IPS-15b (cell line): ENCODE data around the gene SMYD4.

Experiments
- H3K27me3 ChIP-seq: one replicate; pipeline ENCODE4 v1.6.1; 2013; ENCODE audit warnings: low read length; ENCODE audit not compliant: control insufficient read depth, insufficient read depth
- H3K36me3 ChIP-seq: one replicate; pipeline ENCODE4 v1.6.1; 2013; ENCODE audit warnings: low read length; ENCODE audit not compliant: control insufficient read depth, insufficient read depth
- H3K4me1 ChIP-seq: one replicate; pipeline ENCODE4 v1.6.1; 2013; ENCODE audit warnings: mild to moderate bottlenecking, low read length; ENCODE audit not compliant: control insufficient read depth, insufficient read depth
- H3K4me3 ChIP-seq: one replicate; pipeline ENCODE4 v1.5.1; 2013; ENCODE audit warnings: low read depth, low read length
- H3K9ac ChIP-seq: one replicate; pipeline ENCODE4 v1.6.1; 2013; ENCODE audit warnings: low read depth, mild to moderate bottlenecking, low read length
- H3K9me3 ChIP-seq: one replicate; pipeline ENCODE4 v1.6.1; 2013; ENCODE audit warnings: mild to moderate bottlenecking, low read length; ENCODE audit not compliant: control insufficient read depth, insufficient read depth

Gene SMYD4

DNA sequence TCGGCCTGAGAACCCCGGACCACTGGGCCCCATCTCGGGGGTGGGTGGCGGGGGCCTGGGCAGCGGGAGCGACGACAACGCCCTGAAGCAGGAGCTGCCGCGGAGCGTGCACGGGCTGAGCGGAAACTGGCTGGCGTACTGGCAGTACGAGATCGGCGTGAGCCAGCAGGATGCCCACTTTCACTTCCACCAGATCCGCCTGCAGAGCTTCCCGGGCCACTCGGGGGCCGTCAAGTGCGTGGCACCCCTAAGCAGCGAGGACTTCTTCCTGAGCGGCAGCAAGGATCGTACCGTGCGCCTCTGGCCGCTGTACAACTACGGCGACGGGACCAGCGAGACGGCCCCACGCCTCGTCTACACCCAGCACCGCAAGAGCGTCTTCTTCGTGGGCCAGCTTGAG is 95.9 kb downstream of the SMYD4 start:
- Histone ChIP-seq H3K36me3 (peaks cover 3% of the 10 kb centered on the region), H3K9ac (no peak overlapping the region), H3K4me1 (peaks cover 3% of the 10 kb centered on the region), H3K4me3 (no peak overlapping the region), H3K9me3 (no peaks in the 10 kb centered on the region), H3K27me3 (no peaks in the 10 kb centered on the region)

GRCh38 chr17:1732833-1733321 is 96.8 kb downstream of the SMYD4 start:
- Histone ChIP-seq H3K36me3 (peaks cover 8% of the 10 kb centered on the region), H3K27me3 (no peaks in the 10 kb centered on the region), H3K4me3 (no peak overlapping the region), H3K9me3 (no peaks in the 10 kb centered on the region), H3K9ac (no peak overlapping the region), H3K4me1 (peaks cover 3% of the 10 kb centered on the region)

GRCh38 chr17:1732241-1732832 is 97.4 kb downstream of the SMYD4 start:
- Histone ChIP-seq H3K36me3 (peaks cover 8% of the 10 kb centered on the region), H3K27me3 (no peaks in the 10 kb centered on the region), H3K4me1 (peaks cover 3% of the 10 kb centered on the region), H3K9me3 (no peaks in the 10 kb centered on the region), H3K9ac (no peak overlapping the region), H3K4me3 (no peak overlapping the region)

DNA sequence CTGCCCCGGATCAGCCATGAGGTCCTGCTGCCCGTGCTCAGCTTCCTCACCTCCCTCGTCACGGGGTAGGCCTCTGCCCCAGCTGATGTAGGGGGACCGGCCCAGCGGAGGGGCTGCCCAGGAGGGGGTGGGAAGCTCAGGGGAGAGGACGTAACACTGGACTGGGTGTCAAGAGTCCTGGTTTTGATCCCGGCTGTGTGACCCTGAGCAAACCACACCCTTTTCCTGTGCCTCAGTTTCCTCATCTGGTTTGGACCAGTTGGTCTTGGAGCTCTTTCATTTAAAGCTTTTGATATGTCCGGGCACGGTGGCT is 98.6 kb downstream of the SMYD4 start:
- no peaks in the 10 kb centered on the region for H3K9me3 ChIP-seq
- H3K9ac ChIP-seq: no peak overlapping the region
- H3K4me1 ChIP-seq: no peaks in the 10 kb centered on the region
- H3K27me3 ChIP-seq: no peaks in the 10 kb centered on the region
- H3K36me3 ChIP-seq: peaks cover 5% of the 10 kb centered on the region
- H3K4me3 ChIP-seq: no peak overlapping the region

DNA sequence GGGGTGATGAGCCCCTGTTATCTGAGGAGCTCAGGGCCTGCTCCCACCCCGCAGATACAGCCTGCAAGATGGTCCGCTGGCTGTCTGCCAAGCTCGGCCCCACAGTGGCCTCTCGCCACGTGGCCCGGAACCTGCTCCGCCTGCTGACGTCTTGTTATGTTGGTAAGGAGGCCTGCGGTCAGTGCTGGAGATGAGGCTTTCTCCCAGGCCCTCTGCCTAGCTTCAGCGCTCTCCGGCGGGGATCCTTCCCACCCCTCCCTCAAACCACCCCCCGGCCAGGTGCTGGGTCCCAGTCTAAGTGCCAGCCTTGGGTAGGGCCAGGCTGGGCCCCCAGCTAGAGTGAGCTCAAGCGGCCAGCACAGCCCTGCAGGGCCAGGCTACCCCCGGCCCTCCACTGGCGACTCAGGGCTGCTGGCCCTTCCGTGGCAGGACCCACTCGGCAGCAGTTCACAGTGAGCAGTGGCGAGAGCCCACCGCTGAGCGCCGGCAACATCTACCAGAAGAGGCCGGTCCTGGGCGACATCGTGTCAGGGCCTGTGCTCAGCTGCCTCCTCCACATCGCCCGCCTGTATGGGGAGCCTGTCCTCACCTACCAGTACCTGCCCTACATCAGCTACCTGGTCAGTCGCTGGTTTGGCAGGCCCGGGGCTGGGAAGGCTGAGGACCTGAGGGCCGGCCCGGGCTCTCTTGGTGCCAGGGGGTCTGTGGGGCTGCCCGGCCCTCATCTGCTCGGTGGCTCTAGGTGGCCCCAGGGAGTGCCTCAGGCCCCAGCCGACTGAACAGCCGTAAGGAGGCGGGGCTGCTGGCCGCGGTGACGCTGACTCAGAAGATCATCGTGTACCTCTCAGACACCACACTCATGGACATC is 99.1 kb downstream of the SMYD4 start:
- no peak overlapping the region for H3K4me3 ChIP-seq
- H3K27me3 ChIP-seq: no peaks in the 10 kb centered on the region
- no peaks in the 10 kb centered on the region for H3K9me3 ChIP-seq
- H3K9ac ChIP-seq: no peak overlapping the region
- no peaks in the 10 kb centered on the region for H3K4me1 ChIP-seq
- H3K36me3 ChIP-seq: peaks cover 5% of the 10 kb centered on the region

GRCh38 chr17:1729966-1730325 is 99.8 kb downstream of the SMYD4 start:
- H3K4me1 ChIP-seq: no peaks in the 10 kb centered on the region
- H3K4me3 ChIP-seq: no peak overlapping the region
- no peaks in the 10 kb centered on the region for H3K27me3 ChIP-seq
- H3K9ac ChIP-seq: no peak overlapping the region
- H3K9me3 ChIP-seq: no peaks in the 10 kb centered on the region
- peaks cover 5% of the 10 kb centered on the region for H3K36me3 ChIP-seq
